HepG2 (cell line): Measurements from ENCODE around the gene TMEM31. TPM values are rescaled to one million over a fixed set of nuclear protein-coding genes. Genes with fewer than 3 reads are reported as not detected.

Source experiments
- ATAC-seq: fragments of 200-7000 bp; cut with Tn5 transposase; 3 replicates; pipeline ENCODE4 v1.9.1; 2020; ENCODE audit warnings: mild to moderate bottlenecking, moderate library complexity
- BruUV-seq: library from RNA; stranded (reverse); fragments of 400-500 nt; replicated peaks from 2 replicates; lab custom pipeline; 2021; lab: Mats Ljungman, UMichigan
- CTCF ChIA-PET: fragments of 300-600 bp; formaldehyde crosslinking; extraction: SDS; loops from one replicate; lab custom pipeline; 2021; ENCODE audit warnings: low total read pairs, inconsistent platforms, low intra/inter-chr PET ratio; lab: Yijun Ruan, JAX
- POLR2A ChIA-PET: fragments of 350-600 bp; sonication (Branson Sonifier 250); formaldehyde crosslinking; loops from one replicate; lab custom pipeline; 2020; ENCODE audit warnings: antibody characterized with exemption, inconsistent platforms; lab: Yijun Ruan, JAX
- DNase-seq: peaks from one replicate; pipeline ENCODE4 v3.0.0-alpha.2; 2015; ENCODE audit warnings: low spot score
- FAIRE-seq: peaks from 3 replicates; lab custom pipeline; 2011; peaks lifted over from hg19 to GRCh38; lab: Jason Lieb, UNC
- H2AFZ ChIP-seq: one replicate; pipeline ENCODE4 v1.6.1; 2011; ENCODE audit warnings: low read length, inconsistent platforms
- H3K27ac ChIP-seq: fragments of 300-600 bp; 3 replicates; pipeline ENCODE4 v1.8.0; 2011; ENCODE audit warnings: mixed run types, mild to moderate bottlenecking, mixed read lengths, low read length, inconsistent platforms; ENCODE audit not compliant: insufficient read depth; ENCODE audit errors: extremely low read length
- H3K27me3 ChIP-seq, 2 experiments: fragments of 200-600 bp in 1 of 2; 2 replicates in 1 of 2; 3 replicates in 1 of 2; pipeline versions ENCODE4 v1.6.0 to v1.8.0; 2011; ENCODE audit warnings: low read length in 2 of 2, mild to moderate bottlenecking in 2 of 2, moderate library complexity in 2 of 2, inconsistent platforms in 1 of 2; ENCODE audit not compliant: insufficient read depth in 2 of 2, control insufficient read depth in 1 of 2
- H3K36me3 ChIP-seq, 2 experiments: fragments of 200-600 bp in 1 of 2; replicated peaks in 1 of 2; 2 replicates in 1 of 2; 3 replicates in 1 of 2; pipeline versions ENCODE4 v1.5.1 to v1.8.0; 2011; ENCODE audit warnings: low read length in 2 of 2, inconsistent platforms in 1 of 2; ENCODE audit not compliant: insufficient read depth in 2 of 2, control insufficient read depth in 1 of 2
- H3K4me1 ChIP-seq: 2 replicates; pipeline ENCODE4 v1.5.1; 2012; ENCODE audit warnings: low read length, inconsistent platforms; ENCODE audit not compliant: insufficient read depth
- H3K4me2 ChIP-seq: 2 replicates; pipeline ENCODE4 v1.6.0; 2011; ENCODE audit warnings: low read depth, low read length, inconsistent platforms
- H3K4me3 ChIP-seq, 3 experiments: fragments of 200-600 bp in 1 of 3; sonication (generic), shearing (Covaris generic) in 1 of 3; replicated peaks in 1 of 3; 2 replicates each; pipeline ENCODE4 v1.5.1; 2011 to 2016; ENCODE audit warnings: low read length in 3 of 3, inconsistent platforms in 2 of 3, low read depth in 2 of 3, mild to moderate bottlenecking in 2 of 3, control low read depth in 1 of 3, mixed read lengths in 1 of 3; ENCODE audit not compliant: insufficient read depth in 1 of 3
- H3K79me2 ChIP-seq: one replicate; pipeline ENCODE4 v1.6.1; 2011; ENCODE audit warnings: low read length, inconsistent platforms; ENCODE audit not compliant: insufficient read depth
- H3K9ac ChIP-seq: 2 replicates; pipeline ENCODE4 v1.6.0; 2011; ENCODE audit warnings: mild to moderate bottlenecking, low read depth, low read length, inconsistent platforms; ENCODE audit not compliant: insufficient read depth
- H3K9me3 ChIP-seq: 2 replicates; pipeline ENCODE4 v1.5.1; 2012; ENCODE audit warnings: mild to moderate bottlenecking, low read length
- H4K20me1 ChIP-seq: 2 replicates; pipeline ENCODE4 v1.6.0; 2011; ENCODE audit warnings: inconsistent platforms, mild to moderate bottlenecking, low read length, moderate library complexity; ENCODE audit not compliant: insufficient read depth
- POLR2AphosphoS2 ChIP-seq: IDR thresholded peaks from 2 replicates; pipeline ENCODE4 v1.6.1; 2011; ENCODE audit warnings: low read depth, low read length, improper control_type of control experiment
- POLR2G ChIP-seq: fragments of 200-400 bp; formaldehyde crosslinking; IDR thresholded peaks from 2 replicates; pipeline ENCODE4 v1.6.1; 2018; ENCODE audit warnings: mild to moderate bottlenecking, low read depth, low read length, moderate library complexity
- RBM22 ChIP-seq: fragments of 200-400 bp; formaldehyde crosslinking; optimal IDR thresholded peaks from 2 replicates; pipeline ENCODE3; 2017; ENCODE audit warnings: mild to moderate bottlenecking, low read length, moderate library complexity
- RFX5 ChIP-seq: IDR thresholded peaks from 2 replicates; pipeline ENCODE4 v1.6.1; 2011; ENCODE audit warnings: low read depth, low read length, improper control_type of control experiment
- WGBS: methylation state at CpG from one replicate; pipeline ENCODE4 v1.1.6; 2017; ENCODE audit warnings: low lambda C conversion rate; 5-methylcytosine and 5-hydroxymethylcytosine counted together
- in situ Hi-C: cut with HindIII; loops from 2 replicates; pipeline ENCODE4 v1.10.0; 2017; ENCODE audit warnings: low pct_unique_long_range_greater_than_20kb; ENCODE audit not compliant: extremely low pct_ligation_motif_present
- intact Hi-C: fragments of 100-400 bp; cut with micrococcal nuclease; formaldehyde crosslinking; loops from one replicate; pipeline ENCODE4 v1.10.0; 2022; ENCODE audit not compliant: unreplicated experiment
- polyA plus RNA-seq, 8 experiments: library from polyadenylated mRNA; depleted of rRNA in 3 of 8; stranded (reverse) in 7 of 8; unstranded in 1 of 8; fragments of >200 nt; fragmentation: Illumina TruSeq in 4 of 8; extraction: Trizol in 4 of 8; gene quantifications; 2 replicates each; pipeline versions ENCODE4 v1.2.1 to v1.2.3, GENCODE V29; 2011 to 2016; ENCODE audit warnings: low read depth in 4 of 8, missing spikeins in 1 of 8, mixed read lengths in 1 of 8; ENCODE audit not compliant: insufficient read depth in 1 of 8
- total RNA-seq, 5 experiments: library from RNA; depleted of rRNA; stranded (reverse); fragments of >200 nt; fragmentation: Illumina TruSeq; extraction: Trizol; gene quantifications; 2 replicates each; pipeline ENCODE4 v1.2.3, GENCODE V29; 2016; ENCODE audit warnings: low read depth in 1 of 5
- TF ChIP-seq, protein P1 (sequence below): fragments of 450-650 bp; IDR thresholded peaks from 2 replicates; pipeline ENCODE4 v1.6.1; 2017

TMEM31 gene
- total and polyA plus RNA-seq, 2 of the 13 experiments (the other 11 are each of a cell fraction or from before 2014, with no cell fraction given), result 0.16 TPM; not detected in 1

DNA sequence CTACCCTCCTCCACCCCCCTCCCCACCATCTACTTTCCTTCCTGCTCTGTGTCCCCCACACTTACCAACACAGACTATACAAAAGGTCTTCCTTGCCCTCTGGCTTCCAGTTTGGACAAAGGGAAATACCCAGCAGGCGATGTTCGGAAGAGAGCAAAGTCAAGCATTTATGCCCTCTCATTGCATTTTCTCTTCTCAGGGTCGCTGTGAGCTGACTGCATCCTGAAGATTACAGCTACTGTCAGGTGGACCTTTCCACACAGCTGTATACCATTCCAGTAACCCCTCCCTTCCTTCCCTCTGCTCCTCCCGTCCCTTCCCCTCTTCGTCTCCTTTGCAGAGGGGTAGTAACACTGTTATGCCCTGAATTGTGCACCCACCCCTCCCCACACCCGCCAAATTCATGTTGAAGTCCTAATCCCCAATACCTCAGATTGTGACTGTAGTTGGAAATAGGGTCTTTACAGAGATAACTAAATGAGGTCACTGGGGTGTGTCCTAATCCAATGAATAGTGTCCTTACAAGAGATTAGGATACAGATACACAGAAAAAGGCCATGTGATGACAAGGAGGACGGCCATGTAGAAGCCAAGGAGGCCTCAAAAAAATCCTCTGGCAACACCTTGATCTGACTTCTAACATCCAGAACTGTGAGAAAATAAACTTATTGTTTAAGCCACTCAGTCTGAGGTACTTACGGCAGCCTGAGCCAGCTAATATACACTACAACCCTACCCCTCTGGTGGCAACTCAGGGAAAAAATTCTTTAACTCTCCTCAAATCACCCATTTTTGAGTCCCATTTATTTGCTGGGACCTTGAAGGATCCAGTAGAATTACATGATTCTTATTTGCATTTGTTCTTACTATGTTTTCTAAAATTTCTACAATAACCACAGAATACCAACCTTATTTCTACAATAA lies 35.9 kb upstream of the TMEM31 start (continued):
- no peak for TF ChIP-seq RFX5
- TF ChIP-seq POLR2AphosphoS2, result peak; percentile 69; the same call in 1 of the 2 replicates
- peak; percentile 65; the same call in 1 of the 2 replicates for TF ChIP-seq POLR2G

DNA sequence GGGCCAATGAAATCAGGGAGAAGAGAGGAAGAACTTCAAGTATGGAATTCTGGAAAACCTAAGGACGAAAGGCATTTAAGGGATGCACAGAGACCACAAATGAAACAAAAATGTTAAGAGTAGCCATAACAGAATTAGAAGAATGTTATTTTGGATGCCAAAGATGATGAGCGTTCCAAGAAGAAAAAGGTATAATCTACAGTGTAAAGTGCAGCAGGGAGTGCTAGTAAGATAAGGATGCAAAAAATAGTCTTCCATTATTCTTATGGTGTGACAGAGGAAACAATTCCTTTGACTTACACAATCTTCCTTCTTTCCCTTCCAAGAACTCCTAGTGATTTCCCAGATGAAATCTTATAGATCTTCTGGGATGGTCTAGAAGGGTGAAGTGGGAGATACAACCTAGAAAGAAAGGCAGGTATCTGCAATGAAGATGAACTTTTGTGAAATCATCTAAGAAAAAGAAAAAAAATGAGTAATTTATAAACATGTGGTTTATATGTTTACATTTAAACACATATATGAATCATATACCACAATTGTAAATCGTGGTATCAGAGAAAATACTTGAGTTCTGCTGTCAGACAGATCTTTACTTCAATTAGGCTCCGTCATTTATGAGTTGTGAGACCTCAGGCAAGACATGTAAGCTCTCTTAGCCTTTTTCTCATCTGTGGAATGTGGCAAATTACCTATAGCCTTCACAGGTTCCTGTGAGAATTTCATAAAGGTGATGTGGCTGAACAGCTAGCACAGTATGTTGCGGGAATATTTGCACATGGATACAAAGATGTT lies 32.3 kb upstream of the TMEM31 start:
- Histone ChIP-seq H3K4me2 (no peak overlapping the region), H3K27ac (no peak overlapping the region), H4K20me1 (peaks cover 4% of the 10 kb centered on the region; the same call in 1 of the 2 replicates), H2AFZ (no peak overlapping the region), H3K36me3 (peaks cover 1 to 27% of the 10 kb centered on the region in 2 experiments; a peak in 3 of 5 replicates), H3K9ac (no peak overlapping the region), H3K4me3 (no peak overlapping the region), H3K4me1 (no peaks in the 10 kb centered on the region), H3K9me3 (no peaks in the 10 kb centered on the region), H3K79me2 (no peaks in the 10 kb centered on the region), H3K27me3 (no peaks in the 10 kb centered on the region)
- ATAC-seq (no peak), DNase-seq (no peak), FAIRE-seq (no peak)
- no TSS peak for BruUV-seq
- ChIA-PET POLR2A (no interaction called here), CTCF (no interaction called here)
- in situ Hi-C loops (loop anchor here (25.0 kb wide), 1 partner anchor 484 kb away; the partner anchor contains the start of genes FAM199X and SLC25A53), intact Hi-C loops (no loop called here)
- 96% methylated on average over 5 of the region's 5 CpGs for WGBS
- TF ChIP-seq RBM22, result peak; percentile 29
- TF ChIP-seq, protein P1, sequence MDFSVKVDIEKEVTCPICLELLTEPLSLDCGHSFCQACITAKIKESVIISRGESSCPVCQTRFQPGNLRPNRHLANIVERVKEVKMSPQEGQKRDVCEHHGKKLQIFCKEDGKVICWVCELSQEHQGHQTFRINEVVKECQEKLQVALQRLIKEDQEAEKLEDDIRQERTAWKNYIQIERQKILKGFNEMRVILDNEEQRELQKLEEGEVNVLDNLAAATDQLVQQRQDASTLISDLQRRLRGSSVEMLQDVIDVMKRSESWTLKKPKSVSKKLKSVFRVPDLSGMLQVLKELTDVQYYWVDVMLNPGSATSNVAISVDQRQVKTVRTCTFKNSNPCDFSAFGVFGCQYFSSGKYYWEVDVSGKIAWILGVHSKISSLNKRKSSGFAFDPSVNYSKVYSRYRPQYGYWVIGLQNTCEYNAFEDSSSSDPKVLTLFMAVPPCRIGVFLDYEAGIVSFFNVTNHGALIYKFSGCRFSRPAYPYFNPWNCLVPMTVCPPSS, result no peak
